Glutamatergic neuron (in vitro differentiated cells): Measurements from ENCODE around the gene PDCD2L. TPM values are rescaled to one million over a fixed set of nuclear protein-coding genes. Genes with fewer than 3 reads are reported as not detected.

Experiments
- DNase-seq: peaks from one replicate; pipeline ENCODE4 v3.0.0; 2022
- H3K27ac Mint-ChIP-seq: one replicate; pipeline ENCODE4 v1.8.0; 2020; ENCODE audit warnings: mild to moderate bottlenecking, mixed read lengths, inconsistent platforms; ENCODE audit not compliant: unreplicated experiment
- H3K27me3 Mint-ChIP-seq: one replicate; pipeline ENCODE4 v1.8.0; 2020; ENCODE audit warnings: mild to moderate bottlenecking, moderate library complexity, mixed read lengths, inconsistent platforms; ENCODE audit not compliant: unreplicated experiment
- H3K36me3 Mint-ChIP-seq: one replicate; pipeline ENCODE4 v1.8.0; 2020; ENCODE audit warnings: mild to moderate bottlenecking, mixed read lengths, inconsistent platforms; ENCODE audit not compliant: unreplicated experiment
- H3K4me1 Mint-ChIP-seq: one replicate; pipeline ENCODE4 v1.8.0; 2020; ENCODE audit warnings: mild to moderate bottlenecking, low read depth, mixed read lengths, inconsistent platforms; ENCODE audit not compliant: unreplicated experiment
- H3K4me3 Mint-ChIP-seq: one replicate; pipeline ENCODE4 v1.8.0; 2020; ENCODE audit warnings: mild to moderate bottlenecking, mixed read lengths, inconsistent platforms; ENCODE audit not compliant: unreplicated experiment
- H3K9me3 Mint-ChIP-seq: one replicate; pipeline ENCODE4 v1.8.0; 2020; ENCODE audit warnings: mild to moderate bottlenecking, moderate library complexity, mixed read lengths, inconsistent platforms; ENCODE audit not compliant: unreplicated experiment
- CTCF ChIP-seq: fragments of 200-600 bp; sonication (generic); IDR thresholded peaks from one replicate; pipeline ENCODE4 v1.5.0; 2021; ENCODE audit not compliant: partially characterized antibody, unreplicated experiment
- total RNA-seq: library from RNA; stranded (reverse); fragmentation: NEBNext Ultra II Directional; extraction: Animal tissue kit (Norgen Biotek cat#: 25700); gene quantifications from one replicate; pipeline ENCODE4 v1.2.1, GENCODE V29; 2021; ENCODE audit not compliant: unreplicated experiment

Gene PDCD2L
- total RNA-seq, 1 donor from 2014 or later: 15.0 TPM

DNA sequence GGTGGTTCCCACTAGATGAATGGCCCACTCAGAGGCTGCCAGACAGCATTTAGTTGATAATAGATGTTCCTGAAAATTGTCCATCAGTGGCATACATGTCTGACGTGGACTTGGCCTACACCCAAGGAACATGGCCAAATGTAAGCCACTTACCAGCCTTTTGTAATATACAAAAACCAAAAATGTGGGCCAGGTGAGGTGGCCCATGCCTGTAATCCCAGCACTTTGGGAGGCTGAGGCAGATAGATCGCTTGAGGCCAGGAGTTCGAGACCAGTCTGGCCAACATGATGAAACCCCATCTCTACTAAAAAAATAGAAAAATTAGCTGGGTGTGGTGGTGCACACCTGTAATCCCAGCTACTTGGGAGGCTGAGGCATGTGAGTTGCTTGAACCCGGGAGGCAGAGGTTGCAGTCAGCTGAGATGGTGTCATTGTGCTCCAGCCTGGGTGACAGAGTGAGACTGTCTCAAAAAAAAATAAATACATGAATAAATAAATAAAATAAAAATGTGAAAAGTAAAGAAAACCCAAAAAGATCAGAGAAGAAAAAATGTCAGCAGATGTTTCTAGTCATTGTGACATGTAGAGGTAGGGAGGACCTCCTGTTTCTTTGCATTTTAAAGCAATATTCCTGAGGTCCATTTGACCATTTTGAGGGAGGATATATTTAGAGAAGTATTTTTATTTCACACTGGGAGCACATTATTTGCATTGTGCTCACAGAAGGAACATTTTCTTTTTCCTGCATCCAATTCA is 70.2 kb downstream of the PDCD2L start:
- H3K27me3 Mint-ChIP-seq: peaks cover 3% of the 10 kb centered on the region
- TF ChIP-seq CTCF: no peak
- H3K9me3 Mint-ChIP-seq: peaks cover 2% of the 10 kb centered on the region
- no peaks in the 10 kb centered on the region for H3K36me3 Mint-ChIP-seq
- no peak overlapping the region for H3K27ac Mint-ChIP-seq
- DNase-seq: no peak
- no peak overlapping the region for H3K4me3 Mint-ChIP-seq
- H3K4me1 Mint-ChIP-seq: no peaks in the 10 kb centered on the region

GRCh38 chr19:34475026-34475974 is 71.1 kb downstream of the PDCD2L start:
- no peak for TF ChIP-seq CTCF
- Mint-ChIP-seq H3K27me3 (peaks cover 7% of the 10 kb centered on the region), H3K36me3 (no peaks in the 10 kb centered on the region), H3K4me1 (no peaks in the 10 kb centered on the region), H3K9me3 (peaks cover 2% of the 10 kb centered on the region), H3K27ac (no peak overlapping the region), H3K4me3 (no peak overlapping the region)
- DNase-seq: no peak

Other genes starting within 250 kb of the PDCD2L start
- 89.5 TPM for gene LSM14A, start 231.9 kb upstream of the PDCD2L start, total RNA-seq
- gene GARRE1, start 149.8 kb upstream of the PDCD2L start, total RNA-seq: 34.4 TPM
- 213 TPM for gene GPI, start 39.2 kb upstream of the PDCD2L start, total RNA-seq
- 92.5 TPM for gene UBA2, start 24.0 kb downstream of the PDCD2L start, total RNA-seq
- gene WTIP, start 77.4 kb downstream of the PDCD2L start, total RNA-seq: 0.17 TPM